ENCODE data around the gene XPO5.

Gene XPO5

GRCh38 chr6:43481075-43481474, 94.8 kb downstream of the XPO5 start:
- Histone ChIP-seq H3K27ac (ENCODE audit: low read length) (no peak overlapping the region), H3K27me3 (ENCODE audit: insufficient read depth, low read length, poor library complexity) (no peaks in the 10 kb centered on the region), H4K20me1 (ENCODE audit: insufficient read depth, low read length) (peaks cover 5% of the 10 kb centered on the region; the same call in 1 of the 2 replicates), H3K9ac (ENCODE audit: low read depth, low read length) (no peak overlapping the region), H2AFZ (ENCODE audit: low read depth, low read length) (no peak overlapping the region), H3K9me3 (ENCODE audit: insufficient read depth, low read length, severe bottlenecking) (no peaks in the 10 kb centered on the region), H3K4me2 (ENCODE audit: insufficient read depth, low read length) (no peak overlapping the region), H3K4me3 (ENCODE audit: low read depth in 1 of 2, low read length in 2 of 2) (no peak overlapping the region), H3K4me1 (ENCODE audit: insufficient read depth, low read length) (peaks cover 28% of the 10 kb centered on the region), H3K79me2 (ENCODE audit: insufficient read depth, low read length) (peaks cover 51% of the 10 kb centered on the region), H3K36me3 (ENCODE audit: insufficient read depth, low read length) (no peaks in the 10 kb centered on the region)
- DNase-seq (no peak), ATAC-seq (ENCODE audit: insufficient read depth, low read depth) (no peak)
- TF ChIP-seq EZH2 (IDR thresholded peaks at IDR 0.05; ENCODE audit: borderline replicate concordance, low read depth, low read length, severe bottlenecking) (no peak), CTCF (IDR thresholded peaks at IDR 0.05; ENCODE audit: borderline replicate concordance, extremely low read depth, low read length, poor library complexity, severe bottlenecking) (no peak)

- no peaks in the 10 kb centered on the region for H3K9me3 ChIP-seq (ENCODE audit: insufficient read depth, low read length, severe bottlenecking)
- peak overlapping the region; percentile 88 for H3K4me2 ChIP-seq (ENCODE audit: insufficient read depth, low read length)
- peak overlapping the region; percentile 67 for H3K9ac ChIP-seq (ENCODE audit: low read depth, low read length)
- peak overlapping the region; percentile 76 for H3K27ac ChIP-seq (ENCODE audit: low read length)
- ATAC-seq (ENCODE audit: insufficient read depth, low read depth) (peak; percentile 5; the same call in 1 of the 3 replicates), DNase-seq (no peak)
- TF ChIP-seq EZH2 (IDR thresholded peaks at IDR 0.05; ENCODE audit: borderline replicate concordance, low read depth, low read length, severe bottlenecking), result no peak
- no peak for TF ChIP-seq CTCF (IDR thresholded peaks at IDR 0.05; ENCODE audit: borderline replicate concordance, extremely low read depth, low read length, poor library complexity, severe bottlenecking)
- H2AFZ ChIP-seq (ENCODE audit: low read depth, low read length), result peak overlapping the region; percentile 85
- H3K79me2 ChIP-seq (ENCODE audit: insufficient read depth, low read length), result peaks cover 41% of the 10 kb centered on the region
- no peaks in the 10 kb centered on the region for H4K20me1 ChIP-seq (ENCODE audit: insufficient read depth, low read length)
- H3K36me3 ChIP-seq (ENCODE audit: insufficient read depth, low read length), result no peaks in the 10 kb centered on the region
- peaks cover 28% of the 10 kb centered on the region for H3K4me1 ChIP-seq (ENCODE audit: insufficient read depth, low read length)
- H3K27me3 ChIP-seq (ENCODE audit: insufficient read depth, low read length, poor library complexity), result no peaks in the 10 kb centered on the region
- peak overlapping the region; percentile 82 to 87 for H3K4me3 ChIP-seq (ENCODE audit: low read depth in 1 of 2, low read length in 2 of 2)
Measured at GRCh38 chr6:43478008-43478372, 97.8 kb downstream of the XPO5 start.

GRCh38 chr6:43477235-43478007, 98.4 kb downstream of the XPO5 start, which contains the start of gene TJAP1:
TSS of gene TJAP1 (plus strand) at chr6:43477570. CDS start at chr6:43499002, 21,432 bp downstream.
- no peaks in the 10 kb centered on the region for H3K9me3 ChIP-seq (ENCODE audit: insufficient read depth, low read length, severe bottlenecking)
- H3K4me1 ChIP-seq (ENCODE audit: insufficient read depth, low read length), result peaks cover 28% of the 10 kb centered on the region
- TF ChIP-seq EZH2 (IDR thresholded peaks at IDR 0.05; ENCODE audit: borderline replicate concordance, low read depth, low read length, severe bottlenecking) (no peak), CTCF (IDR thresholded peaks at IDR 0.05; ENCODE audit: borderline replicate concordance, extremely low read depth, low read length, poor library complexity, severe bottlenecking) (no peak)

More at GRCh38 chr6:43477235-43478007, 98.4 kb downstream of the XPO5 start, which contains the start of gene TJAP1:
- peak within 1 kb of the TSS; percentile 85 for H2AFZ ChIP-seq (ENCODE audit: low read depth, low read length)
- peak within 1 kb of the TSS; percentile 67 for H3K9ac ChIP-seq (ENCODE audit: low read depth, low read length)
- H3K27me3 ChIP-seq (ENCODE audit: insufficient read depth, low read length, poor library complexity), result no peaks in the 10 kb centered on the region
- peak within 1 kb of the TSS; percentile 76 for H3K27ac ChIP-seq (ENCODE audit: low read length)
- peak within 1 kb of the TSS; percentile 88 for H3K4me2 ChIP-seq (ENCODE audit: insufficient read depth, low read length)
- H4K20me1 ChIP-seq (ENCODE audit: insufficient read depth, low read length), result no peaks in the 10 kb centered on the region
- DNase-seq (peak; percentile 94), ATAC-seq (ENCODE audit: insufficient read depth, low read depth) (peak; percentile 97)
- H3K36me3 ChIP-seq (ENCODE audit: insufficient read depth, low read length), result no peaks in the 10 kb centered on the region
- H3K4me3 ChIP-seq (ENCODE audit: low read depth in 1 of 2, low read length in 2 of 2), result peak within 1 kb of the TSS; percentile 82 to 87
- H3K79me2 ChIP-seq (ENCODE audit: insufficient read depth, low read length), result peaks cover 37% of the 10 kb centered on the region
